Karpas-422 (cell line): ENCODE data around the gene VCAN. TPM values are rescaled to one million over a fixed set of nuclear protein-coding genes. Genes with fewer than 3 reads are reported as not detected.
A peak's percentile ranks its signal among the peaks of the same experiment; 100 is the strongest.

Experiments
- DNase-seq: peaks from one replicate; pipeline ENCODE4 v3.0.0-alpha.2; 2015
- H2AFZ ChIP-seq: fragments of 200-600 bp; sonication (generic); 2 replicates; pipeline ENCODE4 v1.6.1; 2014; ENCODE audit warnings: antibody characterized with exemption, low read length, mixed read lengths
- H3K27ac ChIP-seq: fragments of 200-600 bp; sonication (generic); 2 replicates; pipeline ENCODE4 v1.5.1; 2014; ENCODE audit warnings: mild to moderate bottlenecking, low read length, moderate library complexity
- H3K27me3 ChIP-seq: fragments of 200-600 bp; sonication (generic); 2 replicates; pipeline ENCODE4 v1.6.1; 2014; ENCODE audit warnings: low read length, mixed read lengths
- H3K36me3 ChIP-seq: fragments of 200-600 bp; sonication (generic); 2 replicates; pipeline ENCODE4 v1.6.1; 2014; ENCODE audit warnings: low read length, mixed read lengths; ENCODE audit not compliant: insufficient read depth
- H3K4me1 ChIP-seq: fragments of 200-600 bp; sonication (generic); 2 replicates; pipeline ENCODE4 v1.6.1; 2014; ENCODE audit warnings: mild to moderate bottlenecking, low read length, mixed read lengths
- H3K4me2 ChIP-seq: fragments of 200-600 bp; sonication (generic); 2 replicates; pipeline ENCODE4 v1.6.1; 2014; ENCODE audit warnings: low read length, low read depth, mild to moderate bottlenecking; ENCODE audit not compliant: poor library complexity, severe bottlenecking
- H3K4me3 ChIP-seq: fragments of 200-600 bp; sonication (generic); 2 replicates; pipeline ENCODE4 v1.5.1; 2014; ENCODE audit warnings: mild to moderate bottlenecking, antibody characterized with exemption, low read length, mixed read lengths
- H3K79me2 ChIP-seq: fragments of 200-600 bp; sonication (generic); 2 replicates; pipeline ENCODE4 v1.6.1; 2014; ENCODE audit warnings: mild to moderate bottlenecking, low read length, mixed read lengths
- H3K9ac ChIP-seq: fragments of 200-600 bp; sonication (generic); 2 replicates; pipeline ENCODE4 v1.6.0; 2014; ENCODE audit warnings: low read length
- H3K9me2 ChIP-seq: fragments of 200-600 bp; sonication (generic), shearing (Covaris generic); replicated peaks from 2 replicates; pipeline ENCODE4 v1.6.0; 2014; ENCODE audit warnings: mild to moderate bottlenecking, low read length, moderate library complexity; ENCODE audit not compliant: insufficient read depth
- H3K9me3 ChIP-seq: fragments of 300-700, 200-600 bp; sonication (generic); 2 replicates; pipeline ENCODE4 v1.6.1; 2014; ENCODE audit warnings: low read length, mixed read lengths
- H4K20me1 ChIP-seq: fragments of 200-600 bp; sonication (generic); 2 replicates; pipeline ENCODE4 v1.6.1; 2014; ENCODE audit warnings: mild to moderate bottlenecking, antibody characterized with exemption, low read length, low read depth; ENCODE audit not compliant: insufficient read depth
- total RNA-seq: library from RNA; depleted of rRNA; stranded (reverse); fragments of >200 nt; shearing (Covaris generic); gene quantifications from 2 replicates; pipeline ENCODE4 v1.2.3, GENCODE V29; 2014; ENCODE audit warnings: low replicate concordance

The VCAN gene
- total RNA-seq, 1 experiment from 2014 or later = not detected

DNA sequence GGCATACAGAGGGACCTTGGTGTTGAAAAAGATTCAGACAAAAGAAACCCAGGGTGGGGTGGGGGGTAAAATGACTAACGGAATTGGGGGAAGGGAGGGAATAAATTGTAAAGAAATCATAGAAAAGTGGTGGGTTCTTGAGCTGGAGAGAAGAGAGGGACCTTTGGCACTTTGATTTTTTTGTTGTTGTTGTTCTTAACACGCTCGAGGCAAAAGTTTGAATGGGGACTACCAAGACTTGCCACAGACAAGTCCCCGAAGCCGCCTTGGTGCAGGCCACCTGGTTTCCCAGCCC, 616 bp downstream of the VCAN start:
- H3K27me3 ChIP-seq = 0 out of 2 replicates have a peak, but pooled peaks cover 3% of the 10 kb centered on the region
- peaks cover 5% of the 10 kb centered on the region; the same call in 1 of the 2 replicates for H3K4me1 ChIP-seq
- H3K27ac ChIP-seq = no peak overlapping the region
- no peaks in the 10 kb centered on the region for H3K9me2 ChIP-seq
- H3K36me3 ChIP-seq = no peaks in the 10 kb centered on the region
- H3K9ac ChIP-seq = no peak overlapping the region
- no peaks in the 10 kb centered on the region for H3K79me2 ChIP-seq
- DNase-seq = no peak
- H4K20me1 ChIP-seq = no peaks in the 10 kb centered on the region
- no peak overlapping the region for H2AFZ ChIP-seq
- no peak overlapping the region for H3K4me2 ChIP-seq
- H3K4me3 ChIP-seq = no peak overlapping the region
- no peaks in the 10 kb centered on the region for H3K9me3 ChIP-seq

DNA sequence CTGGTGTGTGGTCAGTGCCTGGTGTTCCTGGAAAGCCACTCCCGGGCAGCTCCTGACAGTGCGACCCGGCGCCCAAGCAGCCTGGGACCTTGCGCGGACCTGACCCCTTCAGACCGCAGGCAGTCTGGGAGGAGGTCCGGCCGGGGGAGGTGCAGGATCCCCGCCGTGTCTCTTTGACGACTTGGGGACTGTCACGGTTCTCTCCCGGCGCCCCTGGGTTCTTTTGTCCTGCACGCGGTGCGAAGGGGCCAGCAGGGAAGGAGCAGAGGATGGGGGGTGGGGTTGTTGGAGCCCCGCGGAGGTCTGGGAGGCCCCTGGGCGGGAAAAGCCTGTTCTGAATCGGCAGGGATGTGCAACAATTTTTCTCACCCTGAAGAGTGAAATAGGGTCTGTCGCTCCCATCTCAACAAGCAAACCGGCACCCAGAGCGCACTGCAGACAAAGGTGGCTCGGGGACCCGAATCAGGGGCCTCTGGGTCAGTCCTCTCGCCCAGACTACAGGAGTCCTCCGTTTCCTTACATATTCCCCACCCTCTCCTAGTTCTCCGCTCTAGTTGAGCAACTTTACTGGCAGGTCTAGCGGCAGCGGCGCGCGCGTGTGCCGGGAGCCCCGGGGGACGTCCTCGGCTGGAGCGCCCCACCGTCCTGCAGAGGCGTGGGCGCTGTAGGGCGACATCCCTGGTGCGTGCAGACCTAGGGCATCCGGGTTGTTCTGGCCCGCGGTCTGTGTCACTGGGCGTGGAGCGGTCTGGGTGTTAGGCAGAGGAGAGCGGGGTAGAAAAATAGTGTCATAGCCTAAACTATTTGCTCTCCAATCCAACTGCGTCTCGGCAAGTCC, 1.2 kb downstream of the VCAN start:
- Histone ChIP-seq H3K79me2 (no peaks in the 10 kb centered on the region), H3K27me3 (0 out of 2 replicates have a peak, but pooled peaks cover 3% of the 10 kb centered on the region), H3K9me2 (no peaks in the 10 kb centered on the region), H3K36me3 (no peaks in the 10 kb centered on the region), H3K4me2 (no peak overlapping the region), H3K27ac (no peak overlapping the region), H3K4me3 (no peak overlapping the region), H3K4me1 (peaks cover 5% of the 10 kb centered on the region; the same call in 1 of the 2 replicates), H3K9ac (no peak overlapping the region), H4K20me1 (no peaks in the 10 kb centered on the region), H2AFZ (no peak overlapping the region), H3K9me3 (no peaks in the 10 kb centered on the region)
- no peak for DNase-seq

DNA sequence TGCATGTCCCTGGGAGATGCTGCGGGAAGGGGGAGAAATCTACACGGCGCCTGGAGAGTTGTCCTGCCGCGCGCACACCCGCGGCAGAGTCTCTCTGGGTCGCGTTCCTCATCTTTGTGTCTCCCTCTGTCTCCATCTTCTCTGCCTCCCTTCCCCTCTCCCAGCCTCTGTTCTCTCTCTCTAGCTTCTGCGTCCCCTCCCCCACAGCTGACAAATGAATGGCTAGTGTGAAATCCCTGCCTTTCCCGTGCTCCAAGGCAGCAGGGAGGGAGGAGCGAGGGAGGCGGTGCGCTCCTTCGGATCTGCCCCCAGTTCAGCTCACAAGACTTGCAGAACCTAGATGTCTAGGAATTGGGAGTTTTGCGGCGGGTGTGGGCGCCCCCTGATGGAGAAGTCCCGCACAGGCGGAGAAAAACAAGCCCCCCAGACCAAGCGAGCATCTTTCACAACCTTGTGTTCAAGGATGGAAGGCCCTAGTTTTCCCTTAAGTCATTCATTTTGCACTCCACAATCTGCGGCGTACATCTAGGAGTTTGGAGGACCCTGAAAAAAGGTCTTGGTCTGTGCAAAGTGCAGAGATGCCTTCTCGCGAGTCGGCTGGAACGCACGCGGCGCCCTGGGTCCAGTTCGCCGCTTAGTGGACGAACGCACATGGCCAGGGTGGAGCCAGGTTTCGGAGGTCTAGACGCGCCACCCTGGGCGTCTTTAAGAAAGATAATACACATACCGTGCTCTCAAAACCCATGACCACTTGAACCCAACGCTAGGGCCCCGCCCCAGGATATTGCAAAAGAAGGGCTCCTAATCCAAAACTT, 2.0 kb downstream of the VCAN start:
- no peaks in the 10 kb centered on the region for H3K9me3 ChIP-seq
- H3K4me3 ChIP-seq = peak overlapping the region; percentile 44; the same call in 1 of the 2 replicates
- no peaks in the 10 kb centered on the region for H3K36me3 ChIP-seq
- H3K79me2 ChIP-seq = no peaks in the 10 kb centered on the region
- no peak overlapping the region for H3K9ac ChIP-seq
- 0 out of 2 replicates have a peak, but pooled peaks cover 3% of the 10 kb centered on the region for H3K27me3 ChIP-seq
- peaks cover 5% of the 10 kb centered on the region; the same call in 1 of the 2 replicates for H3K4me1 ChIP-seq
- no peaks in the 10 kb centered on the region for H4K20me1 ChIP-seq
- no peaks in the 10 kb centered on the region for H3K9me2 ChIP-seq
- H2AFZ ChIP-seq = no peak overlapping the region
- H3K27ac ChIP-seq = no peak overlapping the region
- peak; percentile 74 for DNase-seq
- peak overlapping the region; percentile 44 for H3K4me2 ChIP-seq

DNA sequence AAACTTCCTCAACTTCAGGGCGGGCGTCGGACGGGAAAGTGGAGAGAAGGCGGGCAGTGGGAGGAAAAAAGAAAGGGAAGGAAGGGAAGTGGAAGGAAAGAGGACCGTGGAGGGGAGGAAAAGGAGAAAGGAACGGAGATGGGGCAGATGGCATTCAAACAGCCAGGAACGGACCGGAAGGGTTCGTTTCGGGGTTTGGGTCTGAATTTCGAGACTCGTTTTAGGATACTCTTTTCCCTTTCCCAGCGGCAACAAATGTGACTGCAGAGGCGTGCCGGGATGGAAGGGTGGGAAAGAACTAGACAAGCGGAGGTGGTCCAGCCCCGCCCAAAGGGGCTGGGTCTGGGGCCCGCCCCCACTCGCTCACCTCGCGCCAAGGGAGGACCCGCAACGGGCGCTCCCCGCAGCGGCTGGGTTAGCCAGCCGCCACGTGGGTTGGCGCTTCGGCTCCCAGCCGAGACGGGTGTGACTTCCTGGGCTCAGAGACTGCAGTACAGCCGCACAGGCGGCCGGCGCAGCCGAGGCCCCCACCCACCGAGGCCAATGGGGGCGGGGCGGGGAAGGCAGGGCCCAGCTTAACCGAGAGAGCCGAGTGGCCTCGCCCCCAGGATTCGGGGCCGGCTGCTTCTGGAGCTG, 2.7 kb downstream of the VCAN start:
- no peak overlapping the region for H3K9ac ChIP-seq

DNA sequence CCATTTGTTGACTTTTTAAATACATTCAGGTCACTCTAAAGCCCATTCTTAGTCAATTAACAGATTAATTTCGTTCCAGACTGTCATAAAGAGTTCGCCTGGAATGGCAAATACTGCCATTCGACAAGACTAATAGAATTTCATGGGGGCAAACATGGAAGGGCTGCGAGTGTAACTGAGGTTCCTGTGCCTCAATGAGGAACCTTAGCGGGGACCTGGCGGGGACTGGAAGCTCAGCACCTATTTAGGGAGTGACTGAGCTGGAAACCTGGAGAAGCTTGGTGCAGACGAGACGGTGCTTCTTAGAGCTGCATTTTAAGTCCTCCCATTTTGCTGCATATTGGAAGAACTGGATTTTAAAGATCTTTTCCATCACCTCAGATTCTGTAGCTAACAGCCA, 3.4 kb downstream of the VCAN start:
- Histone ChIP-seq H4K20me1 (no peaks in the 10 kb centered on the region), H3K4me2 (no peak overlapping the region), H3K9ac (no peak overlapping the region), H3K4me1 (peaks cover 5% of the 10 kb centered on the region; the same call in 1 of the 2 replicates), H2AFZ (no peak overlapping the region), H3K4me3 (no peak overlapping the region), H3K9me3 (no peaks in the 10 kb centered on the region), H3K36me3 (no peaks in the 10 kb centered on the region), H3K27ac (no peak overlapping the region), H3K9me2 (no peaks in the 10 kb centered on the region), H3K79me2 (no peaks in the 10 kb centered on the region), H3K27me3 (peaks cover 3% of the 10 kb centered on the region; the same call in 1 of the 2 replicates)
- no peak for DNase-seq

More for the DNA sequence above, 2.7 kb downstream of the VCAN start:
- Histone ChIP-seq H3K9me3 (no peaks in the 10 kb centered on the region), H3K9me2 (no peaks in the 10 kb centered on the region), H3K27me3 (0 out of 2 replicates have a peak, but pooled peaks cover 3% of the 10 kb centered on the region), H3K27ac (no peak overlapping the region), H2AFZ (peak overlapping the region; percentile 27; the same call in 1 of the 2 replicates), H3K79me2 (no peaks in the 10 kb centered on the region), H3K4me2 (peak overlapping the region; percentile 44), H3K4me3 (peak overlapping the region; percentile 44; the same call in 1 of the 2 replicates), H4K20me1 (no peaks in the 10 kb centered on the region), H3K36me3 (no peaks in the 10 kb centered on the region), H3K4me1 (peaks cover 5% of the 10 kb centered on the region; the same call in 1 of the 2 replicates)
- peak; percentile 43 for DNase-seq

DNA sequence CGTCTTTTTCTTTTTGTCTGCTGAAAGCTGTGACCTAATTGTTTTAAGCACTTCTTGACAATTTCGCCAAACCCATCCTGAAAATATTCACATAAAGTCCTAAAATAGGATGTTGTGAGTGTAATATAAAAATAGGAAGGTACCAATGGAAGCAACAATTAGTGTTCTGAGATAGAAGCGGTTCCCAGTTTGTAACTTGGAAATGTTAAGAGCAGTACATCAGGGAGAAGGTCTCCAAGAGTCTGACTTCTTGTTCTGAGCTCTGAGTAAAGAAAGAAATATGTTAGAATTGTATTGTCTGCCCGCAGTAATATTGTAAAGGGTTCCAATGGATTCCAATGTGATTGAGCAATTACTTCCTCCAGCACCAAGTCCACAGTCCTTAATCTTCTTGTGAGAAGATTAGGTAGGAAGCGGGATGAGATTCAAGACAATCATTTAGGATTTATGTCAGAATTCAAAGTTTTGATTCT, 3.9 kb downstream of the VCAN start:
- Histone ChIP-seq H4K20me1 (no peaks in the 10 kb centered on the region), H3K9ac (no peak overlapping the region), H2AFZ (no peak overlapping the region)

DNA sequence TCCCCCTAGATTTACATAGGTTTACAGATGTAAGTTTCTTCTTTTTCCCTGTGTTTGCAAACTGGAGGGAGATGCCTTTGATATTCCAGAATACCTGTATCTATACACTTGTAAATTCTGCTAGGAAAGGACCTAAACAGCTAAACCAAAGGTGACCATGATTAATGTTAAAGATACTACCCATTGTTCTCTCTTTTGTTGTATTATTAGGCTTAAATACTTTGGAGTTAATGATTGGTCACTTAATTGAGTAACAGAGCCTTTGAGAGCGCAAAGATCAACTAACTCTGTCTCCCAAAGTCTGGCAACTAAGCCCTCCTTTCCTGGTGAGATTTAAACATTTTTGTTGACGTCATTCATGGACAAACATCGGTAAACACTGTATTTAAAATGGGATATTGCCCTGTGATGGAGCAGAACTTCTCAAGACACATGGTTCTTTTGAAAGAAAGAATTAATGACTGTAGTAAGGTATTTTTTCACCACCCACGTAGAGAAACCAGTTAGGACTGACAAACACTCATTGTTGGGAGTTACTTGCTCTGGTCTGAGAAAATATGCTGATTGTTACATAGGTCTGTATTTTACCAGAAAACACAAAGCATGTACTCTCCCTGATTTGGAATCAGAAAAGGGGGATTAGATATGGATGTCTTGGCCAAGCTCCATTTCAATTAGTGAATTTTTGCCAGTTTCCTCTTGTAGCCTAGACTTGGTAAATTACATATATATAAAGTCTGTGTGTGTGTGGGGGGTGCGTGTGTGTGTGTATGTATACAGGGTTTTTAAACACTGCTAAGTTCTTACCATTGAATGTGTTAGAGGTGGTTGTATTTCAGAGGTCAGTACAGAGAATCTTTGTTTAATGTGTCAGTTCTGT, 4.6 kb downstream of the VCAN start:
- no peak overlapping the region for H3K4me3 ChIP-seq
- H3K9me3 ChIP-seq = no peaks in the 10 kb centered on the region
- peaks cover 3% of the 10 kb centered on the region; the same call in 1 of the 2 replicates for H3K27me3 ChIP-seq
- no peak overlapping the region for H3K4me2 ChIP-seq
- H3K9ac ChIP-seq = no peak overlapping the region
- H3K9me2 ChIP-seq = no peaks in the 10 kb centered on the region
- H3K79me2 ChIP-seq = no peaks in the 10 kb centered on the region
- DNase-seq = no peak
- peaks cover 5% of the 10 kb centered on the region; the same call in 1 of the 2 replicates for H3K4me1 ChIP-seq
- no peak overlapping the region for H3K27ac ChIP-seq
- no peaks in the 10 kb centered on the region for H3K36me3 ChIP-seq
- H4K20me1 ChIP-seq = no peaks in the 10 kb centered on the region
- no peak overlapping the region for H2AFZ ChIP-seq

More for the DNA sequence above, 3.9 kb downstream of the VCAN start:
- Histone ChIP-seq H3K9me2 (no peaks in the 10 kb centered on the region), H3K27ac (no peak overlapping the region), H3K36me3 (no peaks in the 10 kb centered on the region), H3K4me2 (no peak overlapping the region), H3K4me3 (no peak overlapping the region), H3K4me1 (peaks cover 5% of the 10 kb centered on the region; the same call in 1 of the 2 replicates), H3K79me2 (no peaks in the 10 kb centered on the region), H3K9me3 (no peaks in the 10 kb centered on the region), H3K27me3 (peaks cover 3% of the 10 kb centered on the region; the same call in 1 of the 2 replicates)
- no peak for DNase-seq
